ENCODE results near the gene SPATC1L.

GRCh38 chr21:46139686-46140085 is 44.6 kb downstream of the SPATC1L start:
- TF ChIP-seq PATZ1 (tag by site-specific recombination; IDR thresholded peaks at IDR 0.05): no peak
- no peak for TF ChIP-seq ZSCAN23 (tag by site-specific recombination; IDR thresholded peaks at IDR 0.05)
- no peak for TF ChIP-seq ZBTB49 (tag by site-specific recombination; IDR thresholded peaks at IDR 0.05; ENCODE audit: low read depth)
- TF ChIP-seq MYNN (tag by site-specific recombination; IDR thresholded peaks at IDR 0.05; ENCODE audit: borderline replicate concordance): no peak
- no peak for TF ChIP-seq ZNF114 (tag by site-specific recombination; IDR thresholded peaks at IDR 0.05)
- TF ChIP-seq REST (tag by site-specific recombination; IDR thresholded peaks at IDR 0.05): no peak
- no peak for TF ChIP-seq CTCF (tag by site-specific recombination; IDR thresholded peaks at IDR 0.05)
- no peak for TF ChIP-seq ZNF48 (tag by site-specific recombination; IDR thresholded peaks at IDR 0.05)
- no peak for TF ChIP-seq ZBTB8A (tag by site-specific recombination; IDR thresholded peaks at IDR 0.05)
- TF ChIP-seq ZSCAN18 (tag by site-specific recombination; IDR thresholded peaks at IDR 0.05): no peak
- TF ChIP-seq FEZF1 (tag by site-specific recombination; IDR thresholded peaks at IDR 0.05): no peak
- TF ChIP-seq ATF2 (tag by site-specific recombination; IDR thresholded peaks at IDR 0.05; ENCODE audit: low read depth): no peak
- no peak for TF ChIP-seq ZNF133 (tag by site-specific recombination; IDR thresholded peaks at IDR 0.05)
- TF ChIP-seq ZNF138 (tag by site-specific recombination; IDR thresholded peaks at IDR 0.05; ENCODE audit: borderline replicate concordance): no peak

Measured in HEK293 (cell line).